SK-N-SH treated with all-trans-retinoic acid at 6 μM for 48 hours (cell line): ENCODE results near the gene ZNF860.

Experiments
- PPARA ChIP-seq: fragments of 250-450 bp; sonication (Bioruptor Pico); IDR thresholded peaks from 2 replicates; pipeline ENCODE4 v1.5.0; 2020; ENCODE audit warnings: mild to moderate bottlenecking, borderline replicate concordance
- TCF4 ChIP-seq: fragments of 250-450 bp; sonication (Bioruptor Pico); IDR thresholded peaks from 2 replicates; pipeline ENCODE4 v1.8.0; 2021; ENCODE audit warnings: mild to moderate bottlenecking, moderate library complexity, borderline replicate concordance
- ZFP30 ChIP-seq: fragments of 450-650 bp; formaldehyde crosslinking; IDR thresholded peaks from 2 replicates; pipeline ENCODE4 v1.5.0; 2022; ENCODE audit warnings: mild to moderate bottlenecking, moderate library complexity
- ZNF8 ChIP-seq: fragments of 450-650 bp; formaldehyde crosslinking; IDR thresholded peaks from 2 replicates; pipeline ENCODE4 v1.5.0; 2020; ENCODE audit warnings: mild to moderate bottlenecking, moderate library complexity
- TF ChIP-seq, protein P1 (sequence below): fragments of 250-450 bp; sonication (Bioruptor Pico); IDR thresholded peaks from 2 replicates; pipeline ENCODE4 v1.8.0; 2021; ENCODE audit warnings: low read depth, mild to moderate bottlenecking, moderate library complexity, borderline replicate concordance
- TF ChIP-seq, protein P2 (sequence below): fragments of 250-450 bp; sonication (Bioruptor Pico); IDR thresholded peaks from 2 replicates; pipeline ENCODE4 v1.8.0; 2020; ENCODE audit warnings: mild to moderate bottlenecking, moderate library complexity, borderline replicate concordance

DNA sequence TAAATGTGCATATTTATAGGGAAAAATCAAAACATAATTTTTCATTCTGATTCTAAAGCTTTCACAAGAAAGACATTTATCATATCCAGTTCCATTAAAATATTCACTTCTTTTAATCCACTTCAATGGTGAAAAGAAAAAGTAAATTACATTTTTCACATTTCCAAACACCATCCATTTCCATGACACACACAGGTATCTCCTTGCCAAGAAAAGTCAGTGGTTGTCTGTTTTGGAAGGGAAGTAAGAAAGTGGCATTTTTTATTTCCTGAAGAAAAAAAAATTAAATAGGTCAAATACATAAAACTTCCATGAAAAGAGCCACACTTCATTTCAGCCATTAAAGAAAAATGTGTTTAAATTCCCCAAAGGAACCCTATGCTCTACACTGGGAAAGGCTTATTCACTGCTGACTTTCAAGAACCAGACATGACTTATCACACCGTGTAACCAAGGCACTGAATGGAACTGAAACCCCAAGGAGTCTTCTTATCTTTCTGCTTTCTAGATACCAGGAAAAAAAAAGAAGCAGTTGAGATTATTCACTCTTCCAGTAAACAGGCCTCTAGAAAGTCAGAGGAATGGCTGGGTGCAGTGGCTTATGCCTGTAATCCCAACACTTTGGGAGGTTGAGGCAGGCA, 45.0 kb upstream of the ZNF860 start:
- TF ChIP-seq ZNF8 (CRISPR knock-in tag) (no peak), TCF4 (CRISPR knock-in tag) (no peak), ZFP30 (CRISPR knock-in tag) (no peak), PPARA (CRISPR knock-in tag) (no peak)
- TF ChIP-seq, protein P1, sequence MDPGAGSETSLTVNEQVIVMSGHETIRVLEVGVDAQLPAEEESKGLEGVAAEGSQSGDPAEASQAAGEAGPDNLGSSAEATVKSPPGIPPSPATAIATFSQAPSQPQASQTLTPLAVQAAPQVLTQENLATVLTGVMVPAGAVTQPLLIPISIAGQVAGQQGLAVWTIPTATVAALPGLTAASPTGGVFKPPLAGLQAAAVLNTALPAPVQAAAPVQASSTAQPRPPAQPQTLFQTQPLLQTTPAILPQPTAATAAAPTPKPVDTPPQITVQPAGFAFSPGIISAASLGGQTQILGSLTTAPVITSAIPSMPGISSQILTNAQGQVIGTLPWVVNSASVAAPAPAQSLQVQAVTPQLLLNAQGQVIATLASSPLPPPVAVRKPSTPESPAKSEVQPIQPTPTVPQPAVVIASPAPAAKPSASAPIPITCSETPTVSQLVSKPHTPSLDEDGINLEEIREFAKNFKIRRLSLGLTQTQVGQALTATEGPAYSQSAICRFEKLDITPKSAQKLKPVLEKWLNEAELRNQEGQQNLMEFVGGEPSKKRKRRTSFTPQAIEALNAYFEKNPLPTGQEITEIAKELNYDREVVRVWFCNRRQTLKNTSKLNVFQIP, result no peak
- TF ChIP-seq, protein P2, sequence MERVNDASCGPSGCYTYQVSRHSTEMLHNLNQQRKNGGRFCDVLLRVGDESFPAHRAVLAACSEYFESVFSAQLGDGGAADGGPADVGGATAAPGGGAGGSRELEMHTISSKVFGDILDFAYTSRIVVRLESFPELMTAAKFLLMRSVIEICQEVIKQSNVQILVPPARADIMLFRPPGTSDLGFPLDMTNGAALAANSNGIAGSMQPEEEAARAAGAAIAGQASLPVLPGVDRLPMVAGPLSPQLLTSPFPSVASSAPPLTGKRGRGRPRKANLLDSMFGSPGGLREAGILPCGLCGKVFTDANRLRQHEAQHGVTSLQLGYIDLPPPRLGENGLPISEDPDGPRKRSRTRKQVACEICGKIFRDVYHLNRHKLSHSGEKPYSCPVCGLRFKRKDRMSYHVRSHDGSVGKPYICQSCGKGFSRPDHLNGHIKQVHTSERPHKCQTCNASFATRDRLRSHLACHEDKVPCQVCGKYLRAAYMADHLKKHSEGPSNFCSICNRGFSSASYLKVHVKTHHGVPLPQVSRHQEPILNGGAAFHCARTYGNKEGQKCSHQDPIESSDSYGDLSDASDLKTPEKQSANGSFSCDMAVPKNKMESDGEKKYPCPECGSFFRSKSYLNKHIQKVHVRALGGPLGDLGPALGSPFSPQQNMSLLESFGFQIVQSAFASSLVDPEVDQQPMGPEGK (CRISPR knock-in tag), result no peak
